GM19463 (cell line): ENCODE measurements around the gene GASK1A.
"Not testable (repeated sequence)": the region's sequence is repeated elsewhere in the genome, so short reads cannot be mapped to it uniquely, and the experiment has no call there.

Source experiments
- ATAC-seq: cut with Tn5 transposase; IDR thresholded peaks from one replicate; pipeline ENCODE4 v1.9.1; 2021; ENCODE audit warnings: mild to moderate bottlenecking, moderate library complexity; ENCODE audit not compliant: unreplicated experiment

The GASK1A gene

DNA sequence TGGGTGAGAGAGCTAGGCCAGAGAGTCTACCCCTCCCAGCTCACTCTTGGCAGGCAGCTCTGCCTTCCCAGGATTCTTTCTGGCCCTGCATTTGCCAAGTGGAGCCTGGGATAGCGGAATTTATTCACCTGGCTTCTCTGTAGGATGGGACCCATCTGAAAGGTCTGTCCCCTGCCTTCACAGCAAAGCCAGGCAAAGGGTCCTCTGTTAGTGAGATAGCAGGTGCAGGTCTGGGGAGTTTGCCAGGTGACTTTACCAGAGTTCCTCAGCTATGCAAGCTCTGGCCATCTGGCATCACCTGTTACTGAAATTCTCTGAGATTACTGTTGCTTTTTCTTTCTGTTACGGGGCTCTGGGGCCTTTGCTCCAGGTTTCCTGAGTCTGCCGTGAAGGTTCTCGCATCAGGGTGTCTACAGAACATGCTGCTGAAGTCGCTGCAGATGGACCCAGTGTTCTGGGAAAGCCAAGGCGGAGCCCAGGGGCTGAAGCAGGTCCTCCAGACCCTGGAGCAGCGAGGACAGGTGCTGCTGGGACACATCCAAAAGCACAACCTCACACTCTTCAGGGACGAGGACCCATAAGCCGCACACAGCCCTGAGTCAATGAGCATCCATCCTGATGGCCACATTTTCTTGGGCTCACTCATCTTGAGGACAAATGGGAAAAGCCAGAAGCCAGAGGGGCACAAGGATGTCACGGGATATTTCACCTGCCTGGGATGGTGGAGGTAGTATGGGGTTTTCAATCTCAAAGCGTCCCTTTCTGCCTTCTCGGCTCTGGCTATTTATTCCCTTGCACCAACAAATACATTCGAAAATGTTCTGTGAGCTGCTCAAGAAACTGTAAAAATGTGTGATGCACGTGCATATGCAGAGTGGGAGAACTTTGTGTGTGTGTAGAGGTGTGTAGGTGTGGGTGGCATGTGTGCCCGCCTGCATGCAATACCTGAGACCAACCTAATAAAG lies 77.0 kb downstream of the GASK1A start:
- no peak for ATAC-seq

DNA sequence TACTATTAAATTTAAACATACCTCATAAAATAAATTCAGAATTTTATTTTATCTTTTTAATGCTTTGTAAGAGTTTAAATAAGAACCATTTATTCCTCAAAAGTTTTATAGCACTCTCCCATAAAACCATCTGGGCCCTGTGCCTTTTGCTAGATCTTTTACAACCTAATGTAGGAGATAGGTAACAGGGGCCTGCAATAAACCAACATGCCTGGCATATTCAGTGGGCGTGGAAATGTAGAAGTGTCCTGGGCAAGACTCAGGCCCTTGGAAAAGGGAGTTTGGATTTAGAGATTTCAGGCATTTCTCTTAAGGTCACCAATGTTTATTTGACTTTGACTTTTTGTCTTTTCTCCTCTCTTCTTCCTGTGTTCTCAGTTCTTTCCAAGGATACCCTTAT lies 80.3 kb downstream of the GASK1A start:
- ATAC-seq = no peak

DNA sequence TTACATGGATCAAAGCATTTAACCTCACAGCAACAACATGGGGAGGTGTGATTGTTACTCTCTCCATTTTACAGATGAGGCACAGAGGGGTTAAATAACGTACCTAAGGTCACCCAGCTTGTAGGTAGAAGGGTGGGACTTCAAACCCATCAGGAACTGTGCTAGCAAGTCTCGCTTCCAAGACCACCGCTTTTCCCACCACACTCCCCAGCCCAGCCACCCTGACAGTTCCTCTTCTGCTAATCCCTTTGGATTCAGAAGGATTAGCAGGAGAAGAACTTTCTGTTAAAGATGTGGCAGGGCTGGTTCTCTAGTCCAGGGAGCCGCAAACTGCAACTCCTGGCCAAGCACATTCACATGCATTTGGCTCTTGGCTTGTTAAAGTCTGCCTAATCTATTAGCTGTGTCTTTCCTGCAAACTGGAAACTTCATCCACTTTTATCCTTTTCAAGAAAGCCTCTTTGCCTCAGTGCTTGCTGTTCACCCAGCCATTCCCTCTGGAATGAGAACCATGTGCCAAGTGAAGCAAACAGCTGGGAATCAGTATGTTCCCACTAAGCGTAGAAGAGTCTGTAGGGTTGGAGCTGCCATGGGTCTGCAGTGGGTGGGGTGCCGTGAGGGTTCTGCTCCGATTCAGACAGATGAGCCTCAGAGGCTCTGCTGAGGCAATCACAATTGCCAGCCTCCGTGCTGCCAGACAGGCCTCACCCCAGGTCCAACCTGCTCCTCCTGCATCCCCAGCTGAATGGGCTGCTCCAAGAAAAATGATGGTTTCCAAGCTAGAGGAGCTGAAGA lies 82.2 kb downstream of the GASK1A start:
- no peak for ATAC-seq

DNA sequence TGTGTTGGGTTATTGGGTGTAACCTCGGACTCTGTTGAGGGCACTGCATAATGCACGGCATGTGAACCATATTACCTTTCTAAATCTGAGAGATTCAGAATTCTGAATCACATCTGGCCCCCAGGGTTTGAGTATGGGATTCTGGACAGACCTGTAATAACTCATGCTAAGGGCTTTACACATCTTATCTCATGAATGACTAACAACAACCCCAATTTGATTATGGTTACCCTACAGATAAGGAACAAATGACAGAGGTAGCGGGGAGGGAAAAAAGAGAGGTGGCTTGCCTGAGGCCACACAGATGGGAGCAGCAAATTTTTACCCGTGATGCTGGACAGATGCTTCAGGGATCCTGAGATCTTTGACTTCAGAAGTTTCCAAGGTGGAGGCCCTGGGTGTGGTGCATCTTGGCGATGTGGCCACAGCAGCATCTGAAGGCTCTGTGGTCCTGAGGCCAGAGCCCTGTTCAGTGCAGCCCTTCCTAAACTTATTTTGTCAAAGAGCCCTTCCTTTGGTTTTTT lies 83.0 kb downstream of the GASK1A start:
- no peak for ATAC-seq

DNA sequence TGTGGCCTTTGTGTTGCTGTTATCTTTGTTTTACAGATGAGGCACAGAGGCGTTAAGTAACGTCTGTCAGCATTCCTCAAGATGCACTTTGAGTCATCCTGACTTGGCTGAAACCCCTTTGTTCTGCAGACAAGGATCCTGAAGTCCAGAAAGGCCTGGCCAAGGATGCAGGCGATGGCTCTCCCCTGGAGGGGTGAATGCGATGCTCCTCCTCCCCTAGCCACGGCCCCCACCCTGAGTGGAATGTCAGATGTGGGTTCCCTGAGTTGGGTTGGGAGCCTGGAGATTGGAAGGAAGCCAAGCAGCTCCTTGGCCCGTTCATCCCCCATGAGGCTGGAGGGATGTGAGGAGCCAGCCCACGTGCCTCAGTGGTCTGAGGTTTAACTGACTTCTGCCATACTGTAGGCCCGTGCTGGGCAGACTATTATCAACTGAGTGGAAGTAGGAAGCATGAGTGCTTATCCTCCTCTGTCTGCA lies 83.5 kb downstream of the GASK1A start:
- no peak for ATAC-seq

DNA sequence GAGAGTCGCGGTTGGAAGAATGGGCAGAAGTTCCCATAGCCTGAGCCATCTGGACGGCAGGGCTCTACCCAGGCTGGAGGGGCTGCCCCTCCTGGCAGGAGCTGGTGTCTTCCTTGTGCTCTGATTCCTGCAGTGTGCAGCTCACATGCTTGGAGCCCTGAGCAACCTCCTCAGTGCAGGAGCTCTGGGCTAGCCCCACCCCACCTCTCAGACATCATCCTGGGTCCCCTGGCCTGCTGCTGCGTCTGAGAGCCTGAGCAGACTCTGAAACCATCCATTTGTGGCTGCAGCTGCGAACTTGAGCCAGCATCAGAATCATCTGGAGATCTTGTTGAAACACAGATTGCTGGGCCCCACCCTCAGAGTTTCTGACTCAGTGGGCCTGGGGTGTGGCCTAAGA lies 84.0 kb downstream of the GASK1A start:
- no peak for ATAC-seq

DNA sequence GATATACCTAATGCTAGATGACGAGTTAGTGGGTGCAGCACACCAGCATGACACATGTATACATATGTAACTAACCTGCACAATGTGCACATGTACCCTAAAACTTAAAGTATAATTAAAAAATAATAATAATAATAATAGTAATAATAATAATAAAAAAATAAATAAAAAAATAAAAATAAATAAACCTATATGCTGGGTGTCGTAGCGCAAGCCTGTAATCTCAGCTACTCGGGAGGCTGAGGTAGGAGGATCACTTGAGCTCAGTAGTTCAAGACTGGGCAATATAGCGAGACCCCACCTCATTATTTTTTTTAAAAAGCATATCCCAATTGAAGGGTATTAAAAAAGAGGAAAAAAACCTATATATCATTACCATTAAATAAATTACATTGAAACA lies 91.6 kb downstream of the GASK1A start:
- ATAC-seq = not testable (repeated sequence)

DNA sequence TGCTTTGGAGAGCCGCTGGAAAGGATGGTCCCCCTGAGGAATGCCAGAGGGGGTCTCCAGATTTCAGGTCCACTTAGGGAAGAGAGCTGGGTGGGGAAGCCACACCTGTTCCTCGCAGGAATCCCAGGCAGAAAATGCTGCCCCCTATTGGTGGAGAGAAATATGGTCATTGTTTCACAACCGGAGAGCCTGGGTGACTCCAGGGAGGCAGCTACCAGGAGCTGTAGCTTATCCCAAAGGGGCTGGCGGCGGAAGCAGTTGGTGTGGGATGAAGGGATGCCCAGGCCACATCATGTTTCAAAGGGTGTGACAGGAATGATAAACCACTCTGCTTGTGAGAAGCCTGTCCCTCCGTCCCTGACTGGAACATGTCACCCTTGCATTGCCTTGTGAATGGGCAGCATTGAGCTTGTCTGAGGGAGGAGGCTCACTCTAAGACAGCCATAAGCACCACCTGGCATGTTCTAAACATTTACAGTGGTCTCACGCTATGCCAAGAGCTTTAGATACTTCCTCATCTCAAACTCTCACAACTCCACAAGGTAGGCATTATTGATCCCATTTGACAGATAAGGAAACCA lies 92.3 kb downstream of the GASK1A start:
- no peak for ATAC-seq

DNA sequence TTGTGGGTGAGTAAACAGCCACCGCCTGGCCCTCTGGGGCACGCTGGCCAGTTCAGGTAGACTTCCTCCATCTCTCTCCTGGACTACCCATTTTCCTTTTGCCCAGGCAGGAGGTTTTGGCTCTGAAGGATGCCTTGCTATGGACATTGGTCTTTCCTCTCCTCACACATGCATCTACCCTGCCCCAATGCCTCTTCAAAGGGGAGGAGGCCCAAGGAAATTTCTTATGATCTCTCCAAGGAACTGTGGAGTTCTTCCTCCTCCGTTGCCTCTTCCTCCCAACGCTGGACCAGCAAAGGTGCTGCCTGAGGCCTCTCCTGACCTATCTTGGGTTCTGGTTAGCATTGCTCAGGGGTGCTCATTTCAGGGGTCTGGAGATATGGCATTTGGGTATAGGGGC lies 93.2 kb downstream of the GASK1A start:
- ATAC-seq = no peak

DNA sequence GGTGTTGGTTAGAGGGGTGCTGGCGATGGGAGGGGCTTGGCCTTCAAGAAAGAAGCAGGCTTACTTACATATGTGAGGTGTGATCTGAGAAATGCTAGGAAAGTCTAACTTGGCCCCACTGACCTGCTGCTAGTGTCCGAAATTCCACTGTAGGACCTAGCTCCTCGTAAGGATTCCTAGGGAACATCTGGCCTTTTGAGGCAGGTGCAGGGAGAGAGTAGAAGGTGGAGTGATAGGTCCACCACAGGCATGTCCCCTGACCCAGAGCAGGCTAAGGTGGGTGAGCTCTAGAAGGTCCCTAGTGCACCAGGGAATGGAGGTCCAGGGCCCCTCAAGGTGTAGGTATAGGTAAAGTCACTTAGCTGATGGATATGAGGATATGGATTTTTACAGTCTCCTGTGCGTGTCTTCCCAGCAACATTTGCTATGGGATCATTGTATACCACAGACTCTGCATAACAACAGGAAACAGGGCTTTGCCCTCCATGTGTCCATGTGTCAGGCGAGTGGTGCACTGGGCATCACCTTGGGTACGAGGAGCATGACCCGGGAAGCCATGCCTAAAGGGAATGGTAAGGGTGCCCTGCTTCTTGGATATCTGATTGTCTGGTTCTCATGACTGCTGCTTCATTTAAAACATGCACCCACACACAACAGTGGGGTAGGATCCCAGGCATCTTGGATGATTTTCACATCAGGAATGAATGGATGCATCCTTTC lies 94.2 kb downstream of the GASK1A start:
- ATAC-seq = no peak

DNA sequence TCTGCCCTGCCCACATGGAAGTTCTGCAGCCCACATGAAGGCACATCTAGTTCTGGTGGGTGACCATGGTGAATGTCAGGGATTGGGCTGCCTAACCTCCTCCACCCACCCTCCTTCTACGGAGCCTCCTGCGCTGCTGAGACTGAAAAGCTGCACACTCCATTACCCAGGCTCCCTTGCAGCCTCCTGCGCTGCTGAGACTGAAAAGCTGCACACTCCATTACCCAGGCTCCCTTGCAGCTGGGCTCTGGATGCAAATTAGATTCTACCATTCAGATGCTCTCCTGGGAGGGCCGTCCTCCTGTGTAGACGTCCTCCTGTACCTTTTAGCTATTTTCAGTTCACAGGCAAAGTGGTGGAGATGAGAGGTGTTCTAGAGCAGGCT lies 94.7 kb downstream of the GASK1A start:
- no peak for ATAC-seq

DNA sequence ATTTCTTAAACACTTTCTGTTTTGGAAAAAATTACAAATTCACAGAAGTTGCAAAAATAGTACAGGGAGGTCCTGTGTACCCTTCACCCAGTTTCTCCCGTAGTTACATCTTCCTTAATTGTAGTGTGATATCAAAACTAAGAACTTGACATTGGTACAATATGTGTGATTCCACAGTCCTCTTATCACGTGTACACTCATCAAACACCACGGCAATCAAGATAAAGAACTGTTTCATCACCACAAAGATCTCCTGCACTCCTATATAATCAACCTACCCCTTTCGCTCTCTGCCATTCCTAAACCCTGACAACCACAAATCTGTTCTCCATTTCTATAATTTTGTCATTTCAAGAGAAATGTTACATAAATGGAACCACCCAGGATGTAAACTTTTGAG lies 95.4 kb downstream of the GASK1A start:
- ATAC-seq = no peak

DNA sequence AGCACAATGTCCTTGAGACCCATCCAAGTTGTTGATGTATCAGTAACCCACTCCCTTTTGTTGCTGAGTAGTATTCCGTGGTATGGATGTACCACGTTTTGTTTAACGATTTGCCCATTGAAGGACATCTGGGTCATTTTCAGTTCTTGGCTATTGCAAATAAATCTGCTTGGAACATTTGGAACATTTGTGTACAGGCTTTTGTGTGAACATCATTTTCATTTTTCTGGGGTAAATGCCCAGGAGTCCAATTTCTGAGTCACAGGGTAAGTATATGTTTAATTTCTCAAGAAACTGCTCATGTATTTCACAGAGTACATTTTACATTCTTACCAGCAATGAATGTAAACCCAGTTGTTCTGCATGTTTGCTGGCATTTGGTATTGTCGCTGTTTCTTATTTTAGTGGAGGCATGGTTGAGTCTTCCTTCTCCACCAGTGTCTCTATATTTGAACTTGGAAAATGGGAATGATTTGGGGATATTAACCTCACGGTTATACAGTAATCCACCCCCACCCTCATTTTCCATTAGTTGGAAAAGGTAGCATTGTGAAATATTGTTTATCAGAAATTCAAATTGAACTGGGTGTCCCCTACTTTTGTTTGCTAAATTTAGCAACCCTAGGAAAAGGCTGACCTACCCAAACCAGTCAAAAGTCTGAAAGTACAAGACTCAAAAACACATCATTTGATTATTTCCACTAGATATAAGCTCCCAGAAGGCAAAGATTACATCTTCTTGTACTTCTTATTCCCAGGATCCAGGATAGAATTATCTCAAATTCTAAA lies 96.0 kb downstream of the GASK1A start:
- ATAC-seq = no peak

DNA sequence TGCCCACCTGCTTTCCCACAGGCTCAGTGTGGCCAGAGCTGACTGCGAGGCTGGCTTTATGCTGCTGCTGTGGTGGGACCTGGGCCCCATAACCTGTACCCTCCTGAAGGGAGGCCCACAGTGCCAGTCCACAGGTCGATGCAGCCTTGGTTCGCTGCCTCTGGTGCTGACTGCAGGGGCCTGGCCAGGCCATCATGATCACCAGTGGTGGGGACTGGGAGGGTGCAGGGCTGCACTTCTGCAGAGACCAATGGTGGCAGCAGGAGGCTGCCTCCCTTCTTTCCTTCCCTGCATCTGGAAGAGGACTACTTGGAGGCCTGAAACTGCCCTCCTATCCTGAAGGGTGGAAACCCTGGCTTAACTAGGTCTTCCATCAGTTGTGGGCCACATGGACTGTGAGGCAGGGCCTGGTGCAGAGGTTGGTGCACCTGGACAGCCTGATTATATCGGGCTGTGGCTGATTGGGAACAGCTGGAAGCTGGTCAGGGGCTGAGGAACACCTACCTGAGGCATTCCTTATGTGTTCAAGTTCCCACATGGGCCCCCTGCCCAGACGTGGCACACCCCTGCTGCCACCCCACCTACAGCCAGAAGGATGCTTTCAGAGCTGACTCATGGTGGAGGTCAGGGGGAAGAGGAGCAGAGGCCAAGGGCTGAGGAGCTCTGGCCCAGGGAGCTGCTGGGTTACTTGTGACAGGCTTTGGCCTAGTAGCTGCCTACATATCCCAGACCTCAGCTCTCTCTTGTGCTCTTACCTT lies 97.0 kb downstream of the GASK1A start:
- ATAC-seq = no peak

DNA sequence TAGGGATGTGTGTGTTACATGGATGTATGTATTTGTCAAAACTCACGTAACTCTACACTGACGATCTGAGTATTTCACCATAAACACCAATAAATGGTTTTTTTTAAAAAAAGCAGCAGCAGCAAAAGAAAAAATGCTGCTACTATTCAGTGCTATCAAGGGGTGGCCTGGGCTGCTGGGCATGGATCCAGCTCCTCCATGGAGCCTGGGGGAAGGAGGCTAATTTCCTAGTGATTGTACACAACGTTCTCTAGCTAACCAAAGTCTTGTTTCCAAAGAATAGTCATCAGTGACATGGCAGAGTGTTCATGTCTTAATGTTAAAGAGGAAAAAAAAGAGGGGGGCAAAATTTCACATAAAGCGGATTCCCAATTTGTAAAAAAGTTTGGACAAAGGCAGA lies 97.7 kb downstream of the GASK1A start:
- no peak for ATAC-seq

DNA sequence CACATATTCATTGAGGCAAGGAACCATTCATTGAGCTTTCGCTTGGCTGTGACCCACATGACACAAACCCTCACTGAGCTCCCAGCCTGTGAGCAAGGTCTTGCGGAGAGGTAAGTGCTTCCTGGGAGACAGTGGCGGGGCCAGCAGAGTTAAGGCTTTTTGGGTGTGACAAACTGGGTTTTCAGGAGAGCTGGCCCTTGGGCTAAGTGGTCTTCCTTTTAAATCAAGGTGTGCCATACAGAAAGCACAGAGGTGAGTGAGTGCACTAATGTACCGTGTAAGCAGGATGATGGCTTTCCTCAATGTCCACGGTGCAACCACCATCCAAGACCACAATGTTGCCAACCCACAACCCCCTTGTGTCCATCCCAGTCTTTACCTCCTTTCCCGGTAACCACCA lies 98.2 kb downstream of the GASK1A start:
- no peak for ATAC-seq

DNA sequence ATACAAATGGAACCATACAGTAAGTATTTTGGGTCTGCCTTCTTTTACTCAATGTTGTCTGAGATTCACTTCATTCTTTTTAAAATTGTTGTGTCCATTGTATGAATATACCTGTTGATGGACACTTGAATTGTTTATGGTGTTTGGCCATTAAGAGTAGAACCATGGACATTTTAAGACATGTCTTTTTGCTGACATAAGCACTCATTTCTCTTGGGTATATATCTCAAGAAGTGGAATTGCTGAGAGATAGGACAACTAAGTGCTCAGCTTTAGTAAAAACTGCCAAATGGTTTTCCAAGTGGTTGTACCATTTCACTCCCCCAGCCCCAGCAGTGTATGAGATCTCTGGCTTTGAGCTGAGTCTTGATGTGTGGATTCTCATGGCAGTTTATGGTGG lies 98.6 kb downstream of the GASK1A start:
- no peak for ATAC-seq

DNA sequence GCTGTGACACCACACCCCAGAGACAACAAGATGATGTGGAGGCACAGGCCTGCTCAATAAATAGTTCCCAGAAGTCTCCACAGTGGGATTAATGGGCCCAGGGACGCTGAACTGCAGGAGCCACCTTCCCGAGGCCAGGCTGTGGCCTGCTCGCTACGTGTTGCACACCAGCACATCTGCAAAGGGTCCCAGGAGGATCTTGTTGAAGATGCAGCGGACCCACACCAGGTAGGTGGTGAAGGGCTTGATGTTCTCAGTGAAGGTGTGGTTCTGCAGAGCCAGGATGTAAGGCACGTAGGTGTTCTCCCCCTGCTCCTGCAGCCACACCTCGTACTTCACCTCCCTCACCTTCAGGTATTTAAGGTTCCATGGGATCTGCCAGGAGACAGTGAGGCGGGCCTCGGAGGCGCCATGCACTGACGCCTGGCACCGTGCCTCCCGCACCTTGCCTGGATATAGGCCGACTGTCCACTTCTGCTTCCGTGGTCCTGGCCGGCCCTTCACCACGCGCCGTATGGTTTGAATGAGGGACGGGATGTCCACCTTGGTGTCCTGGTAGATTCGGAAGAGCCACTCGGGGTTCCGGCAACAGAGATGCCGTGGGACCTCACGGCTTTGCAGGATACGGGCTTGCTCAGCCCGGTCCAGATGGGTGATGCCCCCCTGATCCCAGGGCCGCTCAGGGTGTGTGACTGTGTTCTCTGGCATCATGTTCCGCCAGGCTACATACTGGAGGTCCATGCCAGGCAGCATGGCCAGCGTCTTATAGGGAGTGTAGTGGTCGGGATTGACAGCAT lies 100.6 kb downstream of the GASK1A start:
- no peak for ATAC-seq
